COLO668 (cell line): Measurements from ENCODE around the gene CSNK1G3.

Experiments used
- DNase-seq: peaks from one replicate; lab custom pipeline; 2025; ENCODE audit not compliant: unreplicated experiment; lab: John Stamatoyannopoulos, UW

Gene CSNK1G3

GRCh38 chr5:123557907-123558306 lies 45.9 kb downstream of the CSNK1G3 start:
- DNase-seq = no peak

- DNase-seq = no peak
Observed at GRCh38 chr5:123558762-123559433, 46.9 kb downstream of the CSNK1G3 start.

- DNase-seq = no peak
Observed at GRCh38 chr5:123559434-123559775, 47.4 kb downstream of the CSNK1G3 start.

DNA sequence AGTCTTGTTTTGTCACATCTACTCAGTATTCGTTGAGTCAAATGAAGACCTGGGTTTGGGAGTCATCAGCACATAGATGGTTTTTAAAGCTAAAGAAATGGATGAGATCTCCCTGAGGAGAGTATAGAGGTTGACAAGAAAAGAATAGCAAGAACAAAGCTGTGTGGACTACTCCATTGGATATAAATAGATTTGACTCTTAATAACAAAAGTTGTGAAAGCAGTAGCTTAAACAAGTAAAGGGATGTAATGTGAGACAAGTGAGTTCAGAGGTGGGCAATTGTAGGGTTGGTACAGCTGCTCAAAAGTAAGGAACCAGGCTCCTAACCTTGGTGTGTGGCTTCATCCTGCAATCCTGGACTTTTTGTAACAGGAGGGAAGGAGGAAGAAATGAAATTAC lies 49.3 kb downstream of the CSNK1G3 start:
- DNase-seq = no peak

DNA sequence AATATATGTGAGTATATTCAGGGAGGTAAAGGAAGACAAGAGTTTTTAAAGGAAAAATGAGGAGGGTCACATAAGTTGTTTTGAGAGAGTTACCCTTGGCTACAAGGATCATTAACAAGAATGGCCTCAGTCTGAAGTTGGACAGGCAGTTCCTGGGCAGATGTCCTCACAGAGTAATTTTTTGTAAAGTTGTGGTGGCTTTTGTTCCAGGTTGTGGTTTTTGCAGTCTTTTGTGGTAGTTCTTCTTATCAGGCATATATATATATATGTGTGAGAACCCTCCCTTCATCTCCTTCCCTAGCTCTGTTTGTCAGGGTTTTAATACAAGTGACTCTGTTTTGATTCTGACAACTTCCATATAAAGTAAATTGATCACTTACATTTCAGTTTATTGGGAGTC lies 60.0 kb downstream of the CSNK1G3 start:
- DNase-seq = no peak

DNA sequence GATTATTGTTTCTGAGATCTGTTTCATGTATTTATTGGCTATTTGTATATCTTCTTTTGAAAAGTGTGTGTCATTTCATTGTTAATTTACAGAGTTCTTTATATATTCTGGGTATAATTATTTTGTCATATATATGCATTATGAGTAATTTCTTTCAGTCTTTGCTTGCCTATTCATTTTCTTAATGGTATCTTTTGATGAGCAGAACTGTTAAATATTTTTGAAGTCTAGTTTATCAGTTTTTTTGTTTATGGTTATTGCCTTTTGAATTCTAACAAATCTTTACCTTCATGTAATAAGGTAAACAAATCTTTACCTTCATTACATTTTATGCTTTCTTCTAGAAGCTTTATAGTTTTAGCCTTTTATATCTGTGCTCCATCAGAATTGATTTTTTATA lies 66.4 kb downstream of the CSNK1G3 start:
- no peak for DNase-seq

GRCh38 chr5:123579410-123579809 lies 67.4 kb downstream of the CSNK1G3 start:
- no peak for DNase-seq

DNA sequence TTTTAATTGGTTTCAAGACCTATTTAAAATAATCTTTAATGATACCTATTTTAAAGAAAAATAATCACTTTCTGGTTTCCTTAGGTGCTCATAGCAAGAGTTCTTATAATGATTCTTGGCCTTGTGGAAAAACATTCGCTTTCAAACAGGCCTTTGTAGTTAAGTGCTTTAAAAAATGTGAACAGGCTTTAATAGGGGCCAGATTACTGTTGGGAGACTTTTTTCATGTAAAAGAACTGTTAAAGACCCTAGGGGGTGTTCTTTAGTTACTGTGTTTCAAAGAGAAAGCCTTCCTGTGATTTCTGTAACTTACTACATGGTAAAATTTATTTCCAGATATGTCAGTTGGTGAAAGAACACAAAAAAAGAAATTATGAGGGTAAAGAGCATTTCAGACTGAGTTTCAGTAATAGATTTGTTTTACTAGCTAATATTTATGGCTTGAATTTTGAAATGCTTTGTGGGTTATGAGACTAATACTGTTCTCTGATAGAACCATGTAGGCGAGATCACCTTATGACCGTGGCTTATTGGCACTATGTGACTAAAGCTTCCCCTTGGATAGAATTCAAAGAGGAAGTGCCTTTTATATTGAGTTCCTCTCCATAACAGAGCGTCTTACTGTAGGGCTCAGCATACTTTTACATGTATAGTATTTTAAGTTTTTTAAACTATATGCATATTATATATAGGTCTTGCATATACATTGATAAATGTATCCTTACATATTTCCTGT lies 70.7 kb downstream of the CSNK1G3 start:
- no peak for DNase-seq

DNA sequence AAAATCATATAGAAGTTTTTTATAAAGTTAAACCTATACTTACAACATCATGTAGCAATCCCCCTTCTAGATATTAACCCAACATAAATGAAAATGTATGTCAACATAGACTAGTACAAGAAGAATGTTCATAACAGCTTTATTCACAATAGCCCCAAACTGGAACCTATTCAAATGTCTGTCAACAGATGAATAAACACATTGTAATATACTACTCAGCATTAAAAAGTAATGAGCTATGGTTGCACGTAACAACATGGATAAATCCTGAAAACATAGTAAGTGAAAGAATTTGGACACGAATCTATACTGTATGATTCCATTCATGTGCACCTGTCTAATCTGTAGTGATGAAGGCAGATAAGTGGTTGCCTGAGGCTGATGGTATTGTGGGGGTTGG lies 73.9 kb downstream of the CSNK1G3 start:
- no peak for DNase-seq

DNA sequence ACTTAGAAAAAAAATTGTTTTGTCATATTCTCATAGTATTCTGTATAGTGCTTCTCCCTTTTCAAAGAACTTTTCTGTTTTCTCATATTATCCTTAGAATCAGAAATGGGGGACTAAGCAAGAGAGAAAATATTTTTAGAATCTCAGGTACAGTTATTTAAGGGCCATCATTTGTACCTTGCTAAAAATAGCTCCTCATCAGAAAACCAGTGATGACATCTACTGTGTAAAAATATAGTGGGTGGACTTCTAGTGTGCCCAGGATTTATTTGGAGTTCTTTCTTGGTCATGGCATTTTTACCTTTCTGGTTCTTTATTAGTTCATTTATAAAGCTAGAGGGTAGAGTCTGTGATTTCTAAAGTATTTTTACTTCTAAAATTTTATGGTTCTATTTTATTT lies 82.5 kb downstream of the CSNK1G3 start:
- no peak for DNase-seq

- no peak for DNase-seq
Observed at GRCh38 chr5:123597018-123597417, 85.0 kb downstream of the CSNK1G3 start.

GRCh38 chr5:123598028-123598689 lies 86.2 kb downstream of the CSNK1G3 start:
- DNase-seq = no peak

DNA sequence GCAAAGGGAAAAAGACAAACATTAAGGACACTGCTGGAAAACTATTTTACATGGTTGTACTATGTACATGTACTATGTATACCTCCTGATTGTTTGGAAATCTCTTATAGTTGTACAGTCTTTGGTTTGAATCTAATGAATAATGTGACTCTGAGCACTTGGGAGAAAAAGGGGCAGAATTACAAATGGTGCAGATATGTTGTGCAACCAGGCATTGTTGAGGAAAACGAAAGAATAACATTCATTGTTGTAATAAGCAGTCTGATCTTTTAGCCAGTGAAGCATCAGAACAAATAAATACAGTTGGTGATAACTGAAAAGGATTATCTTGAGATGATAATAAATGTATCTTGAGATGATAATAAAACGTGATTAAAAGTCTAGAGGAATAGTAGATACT lies 87.2 kb downstream of the CSNK1G3 start:
- DNase-seq = no peak

DNA sequence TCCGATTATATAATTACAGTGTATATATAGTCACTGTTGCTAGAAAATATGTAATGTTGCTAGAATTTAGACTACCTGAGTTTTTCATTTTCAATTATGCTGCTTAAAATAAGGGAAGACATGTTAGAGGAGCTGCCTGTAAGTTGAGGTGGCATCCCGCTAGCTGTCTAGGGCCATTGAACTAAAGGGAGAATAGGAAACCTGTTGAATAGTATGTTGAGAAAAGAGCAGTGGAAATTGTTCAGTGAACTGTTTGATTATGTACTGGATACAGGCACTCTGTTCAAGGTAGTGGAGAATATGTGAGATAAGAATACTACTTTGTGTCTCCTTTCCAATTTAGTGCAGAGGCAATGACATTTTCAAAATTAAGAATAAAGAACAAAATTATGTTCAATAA lies 89.6 kb downstream of the CSNK1G3 start:
- DNase-seq = no peak

DNA sequence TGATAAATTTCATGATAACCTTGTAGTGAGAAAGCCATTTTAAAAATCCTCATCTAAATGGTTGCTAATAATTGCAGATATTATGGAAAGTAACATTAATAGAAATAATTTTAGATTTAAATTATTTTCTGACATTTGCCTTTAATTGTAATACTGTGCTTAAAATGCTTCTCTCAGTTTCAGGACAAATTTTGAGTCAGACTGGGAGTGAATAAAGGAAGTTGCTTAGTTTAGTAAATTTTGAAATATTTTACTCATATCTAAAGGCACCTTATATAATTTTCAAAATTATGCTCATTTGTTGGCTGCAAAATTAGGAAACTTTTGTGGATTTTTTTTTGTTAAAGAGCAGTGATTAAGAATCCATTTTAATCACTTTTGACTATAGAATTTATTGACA lies 93.8 kb downstream of the CSNK1G3 start:
- DNase-seq = no peak

GRCh38 chr5:123610209-123610608 lies 98.2 kb downstream of the CSNK1G3 start:
- DNase-seq = no peak

DNA sequence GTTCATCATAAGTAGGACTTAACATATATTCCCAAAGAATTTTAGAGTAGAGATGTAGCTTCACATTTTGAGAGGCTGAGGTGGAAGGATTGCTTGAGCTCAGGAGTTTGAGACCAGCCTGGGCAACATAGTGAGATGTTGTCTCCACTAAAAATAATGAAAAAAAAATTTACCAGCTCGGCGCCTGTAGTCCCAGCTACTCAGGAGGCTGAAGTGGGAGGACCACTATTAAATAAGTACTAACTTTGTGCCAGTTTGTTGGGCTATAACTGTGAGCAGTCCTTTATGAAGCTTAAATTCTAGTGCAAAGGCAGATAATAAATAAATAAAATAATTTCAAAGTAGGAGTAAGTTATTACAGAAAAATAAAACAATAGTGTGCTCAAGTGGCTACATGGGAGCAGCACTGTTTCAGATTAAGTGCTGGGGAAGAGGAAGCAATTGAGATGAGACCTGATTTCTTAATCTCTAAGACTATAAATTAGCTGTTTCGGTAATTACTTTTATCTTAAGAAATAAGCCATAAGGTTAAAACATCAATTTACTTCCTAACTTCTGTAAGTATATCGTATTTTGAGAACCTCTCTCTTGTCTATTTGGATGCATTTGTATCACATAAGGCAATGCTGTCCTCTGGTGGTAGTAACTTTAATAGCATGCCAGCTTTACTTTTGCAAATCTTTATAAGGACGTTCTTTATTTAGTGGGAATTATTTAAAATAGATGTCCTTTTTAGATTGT lies 98.9 kb downstream of the CSNK1G3 start:
- DNase-seq = peak; percentile 31

GRCh38 chr5:123611406-123611709 lies 99.4 kb downstream of the CSNK1G3 start:
- DNase-seq = no peak

GRCh38 chr5:123617561-123617960 lies 105.6 kb downstream of the CSNK1G3 start:
- DNase-seq = no peak

DNA sequence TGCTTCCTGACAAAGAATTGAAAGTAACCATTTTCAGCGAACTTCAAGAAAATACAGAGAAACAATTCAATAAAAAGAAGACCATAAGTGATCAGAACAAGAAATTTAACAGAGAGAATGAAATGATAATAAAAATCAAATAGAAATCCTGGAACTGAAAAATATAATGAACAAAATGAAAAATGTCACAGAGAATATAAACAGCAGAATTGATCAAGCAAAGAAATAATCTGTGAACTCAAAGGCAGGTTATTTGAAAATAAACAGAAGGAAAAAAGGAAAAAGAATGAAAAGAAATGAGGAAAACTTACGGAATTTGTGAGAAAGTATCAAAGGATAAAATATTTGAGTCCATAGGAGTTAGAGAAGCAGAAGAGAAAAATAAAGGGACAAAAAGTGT lies 114.1 kb downstream of the CSNK1G3 start:
- DNase-seq = no peak

DNA sequence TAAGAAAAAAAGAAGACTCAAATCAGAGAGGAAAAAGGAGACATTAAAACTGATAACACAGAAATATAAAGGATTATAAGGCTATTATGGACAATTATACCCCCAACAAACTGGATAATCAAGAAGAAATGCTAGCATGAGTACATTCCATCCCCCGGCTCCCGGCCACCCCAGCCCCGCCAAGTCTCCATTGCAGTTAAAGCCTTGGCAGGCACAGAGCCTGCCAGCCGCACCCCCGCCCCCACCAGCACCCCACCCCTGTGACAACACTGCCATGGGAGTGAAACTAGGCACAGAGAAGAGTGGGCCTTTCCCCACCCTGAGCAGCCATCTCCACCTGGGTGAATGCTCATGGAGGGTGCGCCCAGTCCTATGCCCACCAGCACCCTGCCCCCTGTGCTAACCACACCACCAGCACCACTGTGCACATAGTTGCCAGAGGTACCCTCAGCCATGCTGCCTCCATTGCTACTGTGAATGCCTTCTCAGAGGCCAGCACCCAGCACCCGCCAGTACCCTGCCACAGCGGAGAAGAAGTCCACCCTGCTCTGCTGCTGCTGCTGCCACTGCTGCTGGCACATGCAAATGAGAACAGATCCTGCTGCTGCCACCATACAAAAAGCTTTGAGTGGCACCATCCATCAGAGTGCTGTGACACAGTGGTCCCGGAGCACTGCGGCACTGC lies 117.0 kb downstream of the CSNK1G3 start:
- no peak for DNase-seq
